ENCODE results near the gene PRKCA. TPM values are rescaled to one million over a fixed set of nuclear protein-coding genes. Genes with fewer than 3 reads are reported as not detected.

The PRKCA gene
- total RNA-seq, 1 experiment from 2014 or later, result 29.6 TPM

GRCh38 chr17:66549731-66550207 lies 247.4 kb downstream of the PRKCA start:
- Mint-ChIP-seq H3K9me3 (ENCODE audit: unreplicated experiment) (peaks cover 9% of the 10 kb centered on the region), H3K27ac (ENCODE audit: unreplicated experiment) (peak overlapping the region; percentile 82), H3K4me3 (ENCODE audit: unreplicated experiment) (peak overlapping the region; percentile 41), H3K4me1 (ENCODE audit: low read depth, unreplicated experiment) (peaks cover 36% of the 10 kb centered on the region), H3K36me3 (ENCODE audit: insufficient read depth, unreplicated experiment) (peaks cover 4% of the 10 kb centered on the region), H3K27me3 (ENCODE audit: insufficient read depth, unreplicated experiment) (no peaks in the 10 kb centered on the region)
- POLR2A ChIA-PET, result no interaction called here
- Histone ChIP-seq H3K4me1 (peaks cover 64% of the 10 kb centered on the region), H3K36me3 (ENCODE audit: control insufficient read depth, insufficient read depth, low read length) (no peaks in the 10 kb centered on the region), H3K27me3 (replicated peaks; ENCODE audit: control insufficient read depth, insufficient read depth, low read length) (no peaks in the 10 kb centered on the region), H3K4me3 (ENCODE audit: low read depth, low read length) (no peak overlapping the region), H3K9me3 (peaks cover 7% of the 10 kb centered on the region; the same call in 1 of the 2 replicates)
- BruUV-seq (replicated peaks), result no TSS peak
- CTCF ChIA-PET, result interaction anchor here (1.7 kb wide), 1 partner anchor 17 kb away, joined by 4 read pairs; no protein-coding TSS in a partner anchor
- no peak for TF ChIP-seq CTCF (IDR thresholded peaks at IDR 0.05; ENCODE audit: insufficient read depth in 1 of 2, low read depth in 1 of 2, low read length in 1 of 2, severe bottlenecking in 1 of 2, unreplicated experiment in 1 of 2)
- intact Hi-C loops (cut with micrococcal nuclease; ENCODE audit: unreplicated experiment), result no loop called here
- DNase-seq, result no peak

- Histone ChIP-seq H3K27me3 (replicated peaks; ENCODE audit: control insufficient read depth, insufficient read depth, low read length) (no peaks in the 10 kb centered on the region), H3K4me3 (ENCODE audit: low read depth, low read length) (no peak overlapping the region), H3K4me1 (peaks cover 59% of the 10 kb centered on the region), H3K36me3 (ENCODE audit: control insufficient read depth, insufficient read depth, low read length) (no peaks in the 10 kb centered on the region), H3K9me3 (no peaks in the 10 kb centered on the region)
- Mint-ChIP-seq H3K36me3 (ENCODE audit: insufficient read depth, unreplicated experiment) (peaks cover 4% of the 10 kb centered on the region), H3K27me3 (ENCODE audit: insufficient read depth, unreplicated experiment) (no peaks in the 10 kb centered on the region), H3K4me1 (ENCODE audit: low read depth, unreplicated experiment) (peaks cover 29% of the 10 kb centered on the region), H3K4me3 (ENCODE audit: unreplicated experiment) (no peak overlapping the region), H3K27ac (ENCODE audit: unreplicated experiment) (no peak overlapping the region), H3K9me3 (ENCODE audit: unreplicated experiment) (peaks cover under 1% of the 10 kb centered on the region)
- BruUV-seq (replicated peaks), result no TSS peak
- DNase-seq, result no peak
- ChIA-PET POLR2A (no interaction called here), CTCF (no interaction called here)
- no peak for TF ChIP-seq CTCF (IDR thresholded peaks at IDR 0.05; ENCODE audit: insufficient read depth in 1 of 2, low read depth in 1 of 2, low read length in 1 of 2, severe bottlenecking in 1 of 2, unreplicated experiment in 1 of 2)
- intact Hi-C loops (cut with micrococcal nuclease; ENCODE audit: unreplicated experiment), result no loop called here
These were observed 249.4 kb downstream of the PRKCA start for GRCh38 chr17:66551839-66552238.

- DNase-seq, result no peak
- Mint-ChIP-seq H3K36me3 (ENCODE audit: insufficient read depth, unreplicated experiment) (peaks cover 4% of the 10 kb centered on the region), H3K27ac (ENCODE audit: unreplicated experiment) (peak overlapping the region; percentile 55), H3K27me3 (ENCODE audit: insufficient read depth, unreplicated experiment) (no peaks in the 10 kb centered on the region), H3K9me3 (ENCODE audit: unreplicated experiment) (no peaks in the 10 kb centered on the region), H3K4me1 (ENCODE audit: low read depth, unreplicated experiment) (peaks cover 24% of the 10 kb centered on the region), H3K4me3 (ENCODE audit: unreplicated experiment) (no peak overlapping the region)
- Histone ChIP-seq H3K9me3 (no peaks in the 10 kb centered on the region), H3K36me3 (ENCODE audit: control insufficient read depth, insufficient read depth, low read length) (no peaks in the 10 kb centered on the region), H3K4me1 (peaks cover 53% of the 10 kb centered on the region), H3K27me3 (replicated peaks; ENCODE audit: control insufficient read depth, insufficient read depth, low read length) (no peaks in the 10 kb centered on the region), H3K4me3 (ENCODE audit: low read depth, low read length) (no peak overlapping the region)
- CTCF ChIA-PET, result no interaction called here
- POLR2A ChIA-PET, result no interaction called here
- no TSS peak for BruUV-seq (replicated peaks)
- intact Hi-C loops (cut with micrococcal nuclease; ENCODE audit: unreplicated experiment), result no loop called here
- TF ChIP-seq CTCF (IDR thresholded peaks at IDR 0.05; ENCODE audit: insufficient read depth in 1 of 2, low read depth in 1 of 2, low read length in 1 of 2, severe bottlenecking in 1 of 2, unreplicated experiment in 1 of 2), result no peak
These were observed 250.0 kb downstream of the PRKCA start for GRCh38 chr17:66552371-66552770.

Data from Caco-2 (cell line).